Measurements from ENCODE around the gene ELMO3.

DNA sequence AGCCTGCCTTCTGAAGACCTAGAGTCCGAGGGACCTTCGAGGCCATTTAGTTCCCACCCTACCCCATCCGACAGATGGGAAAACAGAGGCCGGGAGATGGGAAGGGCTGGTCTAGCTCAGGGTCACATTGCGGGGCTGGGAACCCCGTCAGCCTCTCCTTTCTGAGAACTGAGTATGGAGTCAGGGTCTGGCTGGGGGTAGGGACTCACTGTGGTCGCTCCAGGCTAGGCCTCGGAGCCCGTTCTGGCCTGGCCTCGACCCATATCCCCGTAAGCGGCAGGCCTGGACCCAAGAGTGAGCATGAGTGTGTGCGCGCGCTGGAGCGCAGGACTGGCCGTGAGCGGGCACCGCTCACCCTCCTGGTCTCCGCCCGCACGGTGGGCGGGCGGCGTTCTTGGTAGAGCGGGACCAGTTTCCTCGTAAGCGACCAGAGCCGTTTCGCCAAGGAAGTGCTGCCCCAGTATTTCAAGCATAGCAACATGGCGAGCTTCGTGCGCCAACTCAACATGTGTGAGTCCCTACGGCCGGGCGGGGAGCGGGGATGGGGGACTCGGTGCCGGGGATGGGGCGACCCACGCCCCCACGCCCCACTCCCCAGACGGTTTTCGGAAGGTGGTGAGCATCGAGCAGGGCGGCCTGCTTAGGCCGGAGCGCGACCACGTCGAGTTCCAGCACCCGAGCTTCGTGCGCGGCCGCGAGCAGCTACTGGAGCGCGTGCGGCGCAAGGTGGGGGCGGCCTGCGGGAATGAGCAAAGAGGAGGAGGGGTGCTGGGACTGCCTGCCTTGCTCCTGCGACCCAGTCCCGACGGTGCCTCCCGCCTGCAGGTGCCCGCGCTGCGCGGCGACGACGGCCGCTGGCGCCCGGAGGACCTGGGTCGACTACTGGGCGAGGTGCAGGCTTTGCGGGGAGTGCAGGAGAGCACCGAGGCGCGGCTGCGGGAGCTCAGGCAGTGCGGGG is 33.5 kb upstream of the ELMO3 start:
- TF ChIP-seq, protein P1, sequence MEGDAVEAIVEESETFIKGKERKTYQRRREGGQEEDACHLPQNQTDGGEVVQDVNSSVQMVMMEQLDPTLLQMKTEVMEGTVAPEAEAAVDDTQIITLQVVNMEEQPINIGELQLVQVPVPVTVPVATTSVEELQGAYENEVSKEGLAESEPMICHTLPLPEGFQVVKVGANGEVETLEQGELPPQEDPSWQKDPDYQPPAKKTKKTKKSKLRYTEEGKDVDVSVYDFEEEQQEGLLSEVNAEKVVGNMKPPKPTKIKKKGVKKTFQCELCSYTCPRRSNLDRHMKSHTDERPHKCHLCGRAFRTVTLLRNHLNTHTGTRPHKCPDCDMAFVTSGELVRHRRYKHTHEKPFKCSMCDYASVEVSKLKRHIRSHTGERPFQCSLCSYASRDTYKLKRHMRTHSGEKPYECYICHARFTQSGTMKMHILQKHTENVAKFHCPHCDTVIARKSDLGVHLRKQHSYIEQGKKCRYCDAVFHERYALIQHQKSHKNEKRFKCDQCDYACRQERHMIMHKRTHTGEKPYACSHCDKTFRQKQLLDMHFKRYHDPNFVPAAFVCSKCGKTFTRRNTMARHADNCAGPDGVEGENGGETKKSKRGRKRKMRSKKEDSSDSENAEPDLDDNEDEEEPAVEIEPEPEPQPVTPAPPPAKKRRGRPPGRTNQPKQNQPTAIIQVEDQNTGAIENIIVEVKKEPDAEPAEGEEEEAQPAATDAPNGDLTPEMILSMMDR (IDR thresholded peaks at IDR 0.05; ENCODE audit: extremely low read depth in 1 of 2, insufficient read depth in 1 of 2, low read depth in 1 of 2, low read length in 2 of 2), result no peak
- no peak for TF ChIP-seq POLR2A (IDR thresholded peaks at IDR 0.05; ENCODE audit: low read depth, low read length)

Measured in endothelial cell of umbilical vein (primary cell).